HUDEP-2 (cell line): Measurements from ENCODE around the gene DUS1L.
A peak's percentile ranks its signal among the peaks of the same experiment; 100 is the strongest.

Experiments used
- DNase-seq, 76 experiments: peaks; one replicate each; lab custom pipeline; 2025; ENCODE audit not compliant: unreplicated experiment in 76 of 76; lab: John Stamatoyannopoulos, UW

The DUS1L gene

DNA sequence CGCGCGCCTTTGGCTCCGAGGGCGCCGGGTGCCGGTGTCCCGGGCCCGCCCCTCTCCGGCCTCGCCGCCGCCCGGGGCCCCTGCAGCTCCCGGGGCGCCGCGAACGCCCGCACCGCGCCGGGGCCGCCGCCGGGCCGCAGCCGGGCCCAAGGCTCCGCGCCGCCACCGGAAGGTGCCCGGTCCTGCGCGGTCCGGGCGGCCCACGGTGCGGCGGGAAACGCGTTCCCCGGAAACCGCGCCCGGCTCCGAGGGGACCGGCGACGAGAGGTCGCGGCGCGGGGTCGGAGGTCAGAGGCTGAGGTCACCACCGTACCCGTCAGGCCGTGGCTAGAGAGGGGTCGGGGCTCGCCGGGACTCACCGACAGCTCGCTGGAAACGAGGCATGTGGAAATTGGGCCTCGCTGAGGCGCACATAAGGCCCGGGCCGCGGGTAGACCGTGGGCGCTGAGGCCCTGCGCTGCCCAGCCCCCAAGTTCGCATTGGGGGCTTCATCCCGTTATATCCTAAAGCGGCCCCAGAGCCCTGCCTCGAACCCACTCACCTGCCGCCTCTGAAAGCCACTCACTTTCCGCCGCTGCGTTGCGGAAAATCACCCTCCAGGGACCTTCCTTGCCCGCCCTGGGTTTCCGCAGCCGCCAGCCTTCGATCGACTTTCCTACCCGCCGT, at the start of gene DUS1L:
DUS1L (minus strand) TSS at position 167 of the 666 bp plus-strand sequence. CDS start 745 bp downstream, outside the sequence.
- DNase-seq: peak in 57 of 76 experiments; percentile 4 to 71 (median 40)

DNA sequence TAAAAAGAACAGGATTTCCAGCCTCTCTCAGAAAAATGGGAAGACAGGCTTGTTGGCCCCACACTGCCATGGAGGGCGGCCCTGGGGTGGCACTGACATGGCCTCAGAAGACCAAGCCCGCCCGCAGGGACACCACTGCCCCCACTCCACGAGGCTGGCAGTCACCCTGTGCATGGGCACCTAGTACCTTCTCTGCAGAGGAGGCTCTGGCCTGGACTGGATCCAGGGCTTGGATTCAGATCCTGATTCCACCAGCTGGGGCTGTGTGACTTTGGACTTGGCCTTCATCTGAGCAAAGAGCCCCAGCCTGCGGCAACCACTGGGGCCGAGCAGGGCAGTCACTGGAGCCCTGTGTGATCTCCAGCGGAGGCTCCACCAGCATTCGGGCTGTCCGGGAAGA, 49.3 kb upstream of the DUS1L start:
- no peak for DNase-seq

DNA sequence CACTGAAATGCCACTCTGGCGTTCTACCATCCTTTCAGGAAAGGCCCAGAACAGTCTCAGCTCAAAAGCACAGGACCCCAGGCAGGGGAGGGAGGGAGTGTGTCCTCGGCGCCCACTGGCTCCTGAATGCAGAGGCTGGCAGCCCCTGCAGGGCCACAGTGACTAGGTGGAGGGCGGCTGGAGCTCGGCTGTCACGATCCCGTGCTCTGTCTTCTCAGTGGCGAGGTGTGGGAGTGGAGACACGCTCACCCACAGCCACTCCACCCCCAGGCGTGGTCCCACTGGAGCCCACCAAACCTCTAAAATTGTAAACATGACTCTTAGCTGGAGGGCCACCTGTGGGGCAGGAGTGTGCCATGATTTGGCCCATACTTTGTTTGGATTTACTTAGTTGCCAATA, 48.8 kb upstream of the DUS1L start:
- no peak for DNase-seq

DNA sequence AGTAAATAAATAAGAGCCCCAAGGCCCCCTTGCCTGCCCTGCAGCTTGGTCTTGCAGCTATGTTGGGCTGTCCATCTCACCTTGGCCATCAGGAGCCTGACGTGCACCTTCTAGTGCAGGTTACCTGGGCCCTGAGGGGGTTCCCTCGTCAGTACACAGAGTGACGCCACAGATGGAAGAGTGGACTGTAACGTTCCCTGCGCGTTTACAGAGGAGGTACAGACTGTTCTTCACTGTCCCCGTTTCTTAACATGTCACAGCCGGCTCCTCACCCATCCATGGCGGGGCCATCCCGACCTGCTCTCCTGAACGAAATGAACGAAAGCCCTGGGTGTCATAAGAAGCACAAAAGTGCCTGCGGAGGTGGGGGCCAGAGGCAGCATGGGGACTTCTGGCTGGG, 48.3 kb upstream of the DUS1L start:
- no peak for DNase-seq

DNA sequence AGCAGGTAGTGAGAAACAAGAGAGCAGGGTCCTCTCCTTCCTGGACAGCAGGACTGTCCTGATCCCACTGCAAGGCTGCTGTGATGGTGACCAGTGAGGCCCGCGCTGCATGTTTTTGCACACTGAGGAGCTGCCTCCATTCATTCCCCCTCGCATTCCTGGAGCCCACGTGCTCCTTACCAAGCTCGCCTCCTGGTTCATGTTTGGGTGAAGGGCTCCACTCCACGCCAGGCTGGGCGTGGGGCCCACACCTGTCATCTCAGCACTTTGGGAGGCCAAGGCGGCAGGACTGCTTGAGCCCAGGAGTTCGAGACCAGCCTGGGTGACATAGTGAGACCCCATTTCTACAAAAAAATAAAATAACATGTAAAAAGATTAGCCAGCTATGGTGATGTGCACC, 47.8 kb upstream of the DUS1L start:
- DNase-seq: no peak

DNA sequence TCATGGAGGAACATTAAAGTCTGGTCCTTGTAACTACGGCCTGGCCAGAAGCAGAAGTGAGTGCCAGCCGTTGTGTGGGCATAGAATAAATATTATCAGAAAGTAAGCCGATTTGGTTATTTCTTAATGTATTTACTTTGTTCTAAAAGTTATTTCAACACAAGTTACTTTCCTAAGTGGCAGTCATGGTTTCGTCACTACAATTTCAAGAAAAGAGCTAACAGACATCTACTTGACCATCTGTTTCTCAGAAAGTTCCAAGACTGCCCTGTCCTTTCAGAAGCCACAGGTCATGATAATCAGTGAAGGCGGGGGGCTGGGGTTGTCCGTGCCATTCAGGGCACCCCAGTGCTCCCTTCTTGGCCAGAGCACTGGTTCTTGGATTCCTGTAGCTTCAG, 47.3 kb upstream of the DUS1L start:
- DNase-seq: no peak

DNA sequence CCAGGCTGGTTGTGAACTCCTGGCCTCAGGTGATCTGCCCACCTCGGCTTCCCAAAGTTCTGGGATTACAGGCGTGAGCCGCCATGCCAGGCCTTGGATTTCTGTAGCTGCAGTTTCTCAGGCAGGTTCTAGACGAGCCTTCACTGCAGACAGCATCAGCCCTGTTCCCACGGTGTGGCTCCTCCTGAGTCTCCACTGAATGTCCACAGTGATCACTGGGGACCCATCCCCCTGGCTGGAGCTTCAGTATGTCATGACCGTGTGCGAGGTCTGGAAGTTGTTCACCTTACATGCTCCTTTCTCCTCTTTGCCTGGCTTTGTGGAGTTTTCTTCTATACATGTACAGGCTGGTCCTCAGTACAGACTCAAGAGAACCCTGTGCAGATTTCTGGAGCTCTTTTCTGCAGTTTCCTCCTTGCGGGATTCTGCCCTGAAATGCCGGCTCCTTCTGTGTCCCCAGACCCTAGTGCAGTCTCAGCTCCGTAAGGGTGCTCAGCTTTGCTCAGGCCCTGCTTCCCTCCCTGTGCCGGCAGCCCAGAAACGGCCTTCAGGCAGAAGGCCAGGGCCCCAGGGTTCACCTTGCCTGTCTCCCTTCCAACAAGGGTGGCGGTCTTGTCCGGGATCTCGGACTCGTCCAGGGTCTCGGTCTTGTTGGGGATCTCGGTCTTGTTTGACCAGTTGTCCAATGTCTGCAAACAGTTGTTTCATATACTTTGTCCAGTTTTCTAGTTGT, 46.7 kb upstream of the DUS1L start:
- DNase-seq: no peak

DNA sequence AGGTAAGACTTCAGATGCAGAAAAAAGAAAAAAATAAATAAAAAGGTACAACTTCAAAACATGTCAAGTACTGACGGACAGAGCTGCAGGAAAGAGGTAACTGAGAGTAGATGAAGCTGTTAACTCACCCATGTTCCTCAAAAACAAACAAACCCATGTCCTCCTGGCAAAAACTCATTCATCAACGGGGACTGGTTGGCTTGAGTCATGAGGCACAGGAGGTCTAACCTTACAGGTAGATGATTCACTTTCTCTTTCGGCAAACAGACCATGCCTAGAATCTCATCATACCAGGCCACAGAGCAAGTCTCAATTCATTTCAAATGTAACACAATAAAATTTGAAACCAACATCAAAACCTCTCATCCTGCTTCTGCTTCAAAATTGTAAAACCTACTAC, 44.7 kb upstream of the DUS1L start:
- no peak for DNase-seq

DNA sequence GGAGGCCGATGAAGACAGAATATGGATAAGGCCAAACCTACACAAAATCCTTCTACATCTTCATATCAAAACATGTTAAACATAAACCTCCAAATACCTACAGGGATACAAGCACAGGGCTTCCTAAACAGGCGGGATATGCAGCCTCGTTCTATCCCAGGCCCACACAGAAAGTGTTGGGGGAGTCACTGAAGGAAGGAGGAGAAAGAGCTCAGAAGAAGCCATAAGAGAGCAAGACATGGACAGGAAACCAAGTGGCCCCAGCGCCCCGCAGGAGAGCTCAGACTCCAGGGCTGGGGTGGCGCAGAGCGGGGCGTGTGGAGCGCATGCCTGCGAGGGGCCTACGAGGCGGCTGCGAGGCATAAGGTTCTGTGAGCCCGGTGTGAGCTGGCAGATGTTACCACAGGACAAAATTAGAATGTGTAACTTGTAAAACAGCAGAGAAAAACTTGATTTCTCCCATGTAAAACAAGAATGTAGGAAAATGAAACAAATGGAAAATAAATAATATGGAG, 43.4 kb upstream of the DUS1L start:
- DNase-seq: no peak

DNA sequence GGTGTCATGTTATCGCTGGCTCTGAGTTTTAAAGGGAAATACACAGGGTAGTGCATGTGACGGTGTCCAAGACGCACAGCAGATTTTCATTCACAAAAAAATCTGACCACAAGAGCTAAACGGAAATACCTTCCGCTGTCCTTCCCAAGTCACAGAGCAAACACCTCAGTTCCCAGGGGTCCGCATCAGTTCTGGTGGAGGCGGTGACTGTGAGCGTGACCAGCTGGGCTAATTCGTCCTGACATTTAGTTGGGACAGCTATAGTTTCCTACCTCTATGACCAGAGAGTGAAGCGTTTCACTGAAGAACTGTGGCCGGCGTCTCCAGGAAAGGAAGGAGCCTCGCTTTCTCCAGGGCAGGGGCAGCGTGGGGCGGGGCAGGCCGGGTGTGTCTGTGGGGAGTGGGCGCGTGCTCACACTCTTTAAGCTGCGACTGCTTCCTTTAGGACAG, 42.9 kb upstream of the DUS1L start:
- DNase-seq: no peak

DNA sequence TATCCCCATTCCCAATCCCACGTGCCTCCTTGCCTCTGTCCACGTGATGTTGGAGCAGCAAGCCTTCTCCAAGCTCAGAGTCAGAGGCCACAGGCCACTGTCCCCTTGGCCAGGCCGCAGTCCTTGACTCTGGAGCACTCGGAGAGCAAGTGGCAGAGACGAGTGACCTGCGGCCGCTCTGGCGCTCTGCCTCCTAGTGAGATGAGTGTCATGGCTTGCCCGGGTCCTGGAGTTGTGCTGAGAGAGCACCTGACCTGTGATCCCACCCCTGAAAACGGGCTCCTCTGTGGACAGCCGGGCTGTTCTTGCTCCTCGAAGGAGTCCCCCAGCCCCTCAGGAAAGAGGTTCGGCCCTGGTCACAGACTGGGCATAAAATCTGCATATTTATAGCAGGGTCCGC, 42.4 kb upstream of the DUS1L start:
- no peak for DNase-seq

DNA sequence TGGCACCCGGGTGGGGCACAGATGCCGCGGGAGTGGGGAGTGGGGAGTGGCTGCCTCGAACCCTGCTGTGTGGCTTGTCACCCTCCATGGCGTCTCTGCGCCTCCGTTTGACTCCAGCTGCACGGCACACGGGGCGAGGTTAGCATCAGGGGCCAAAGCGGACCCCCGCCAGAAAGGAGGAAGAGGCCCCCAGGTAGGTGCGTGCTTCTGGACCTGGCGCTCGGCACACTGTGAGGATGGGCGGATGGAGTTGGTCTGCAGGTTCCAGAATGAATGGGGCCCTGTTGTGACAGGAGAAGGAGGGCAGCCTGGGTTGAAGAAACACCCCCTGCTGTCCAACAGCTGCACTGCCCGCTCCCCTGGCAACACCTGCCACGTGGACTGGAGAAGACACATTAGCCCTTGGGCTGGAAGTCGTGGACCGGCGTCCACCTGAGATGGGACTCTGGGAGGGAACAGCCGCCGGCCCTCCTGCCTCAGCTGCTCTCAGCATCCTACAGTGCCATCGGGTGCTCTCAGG, 41.8 kb upstream of the DUS1L start:
- DNase-seq: peak in 9 of 76 experiments; percentile 5 to 31 (median 14)

DNA sequence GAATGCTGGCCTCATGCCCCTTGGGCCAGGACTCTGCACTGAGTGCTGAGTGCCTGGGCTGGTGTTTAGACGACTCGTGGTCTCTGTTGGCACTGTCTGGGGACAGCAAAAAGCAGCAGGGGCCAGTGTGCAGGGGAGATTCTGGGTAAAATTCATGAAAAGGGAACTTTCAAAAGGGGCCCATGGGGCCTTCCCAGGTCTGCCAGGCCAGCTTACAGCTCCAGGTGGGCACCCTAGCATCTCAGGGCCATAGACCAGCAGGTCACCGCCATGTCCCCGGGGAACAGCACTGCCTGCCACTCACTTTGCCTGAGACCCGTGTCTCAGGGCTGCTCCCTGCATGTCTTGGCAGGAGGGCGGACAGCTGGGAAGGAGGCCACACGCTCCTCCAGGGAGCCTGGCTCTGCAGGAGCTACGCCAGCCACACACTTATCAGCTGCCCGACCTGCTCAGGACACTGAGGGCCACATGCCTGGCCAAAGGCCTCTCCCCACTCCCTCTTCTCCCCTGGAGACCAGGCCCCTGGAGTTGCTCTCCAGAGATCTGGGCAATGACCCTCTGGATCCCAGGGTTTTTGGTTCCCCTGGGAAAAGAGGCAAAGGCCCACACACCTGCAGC, 41.2 kb upstream of the DUS1L start:
- DNase-seq: peak in 2 of 76 experiments; percentile 13 to 55

DNA sequence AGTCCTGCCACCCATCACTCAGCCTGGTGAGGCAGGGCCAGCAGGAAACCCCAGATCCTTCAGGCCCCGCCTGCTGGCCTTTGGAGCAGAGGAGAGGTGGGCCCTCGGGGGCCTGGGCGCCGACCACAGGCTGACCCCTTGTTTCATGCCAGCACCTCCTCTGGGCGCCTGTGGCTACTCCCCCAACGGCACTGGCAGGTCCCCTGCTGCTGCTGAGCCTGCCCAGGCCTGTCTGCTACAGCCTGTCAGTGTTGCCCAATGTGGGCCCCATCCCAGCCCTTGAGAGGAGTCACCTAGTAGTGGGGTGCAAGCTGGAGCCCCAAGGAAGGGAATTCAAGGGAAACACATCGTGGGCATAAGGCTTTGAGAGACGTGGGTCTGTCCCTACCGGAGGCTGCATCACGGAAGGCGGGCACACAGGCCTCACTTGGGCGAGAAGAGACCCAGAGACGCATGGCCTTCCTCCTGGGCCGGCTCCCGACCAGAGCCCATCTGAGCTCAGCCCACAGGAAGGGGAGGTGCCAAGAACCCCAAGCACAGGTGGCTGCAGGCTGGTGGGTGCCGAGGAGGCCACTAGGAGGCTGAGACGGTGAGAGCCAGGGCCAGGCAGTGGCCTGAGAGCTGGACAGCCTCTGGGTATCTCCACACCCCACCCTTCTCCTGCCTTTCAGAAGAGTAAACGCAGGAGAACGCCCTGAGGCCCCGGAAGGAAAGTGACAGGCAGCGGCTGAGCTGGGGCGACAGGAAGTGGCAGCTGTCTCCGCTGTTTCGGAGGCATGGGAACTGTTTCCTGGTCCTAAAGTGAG, 40.5 kb upstream of the DUS1L start:
- peak in 67 of 76 experiments; percentile 20 to 92 (median 56) for DNase-seq

DNA sequence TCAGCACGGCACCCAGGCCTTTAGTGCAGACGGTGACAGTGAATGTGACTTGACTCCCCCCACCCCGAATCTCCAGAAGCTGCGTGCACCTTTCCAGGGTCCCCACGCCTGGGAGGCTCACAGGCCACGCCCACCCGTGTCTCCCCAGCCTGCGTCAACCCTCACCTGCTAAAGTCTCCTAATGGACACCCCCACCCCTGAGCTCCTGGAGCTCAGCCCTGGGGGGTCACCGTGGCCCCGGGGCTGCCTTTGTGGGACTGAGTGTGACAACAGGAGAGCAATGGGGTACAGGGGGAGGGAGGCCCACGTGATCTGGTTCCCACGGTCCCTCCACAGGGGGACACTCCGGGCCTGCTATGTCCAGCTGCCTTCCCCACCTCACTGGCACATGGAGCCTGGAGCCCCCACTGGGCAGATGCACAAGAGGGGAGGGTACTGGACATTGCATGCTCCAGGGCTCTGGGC, 39.8 kb upstream of the DUS1L start:
- DNase-seq: no peak

DNA sequence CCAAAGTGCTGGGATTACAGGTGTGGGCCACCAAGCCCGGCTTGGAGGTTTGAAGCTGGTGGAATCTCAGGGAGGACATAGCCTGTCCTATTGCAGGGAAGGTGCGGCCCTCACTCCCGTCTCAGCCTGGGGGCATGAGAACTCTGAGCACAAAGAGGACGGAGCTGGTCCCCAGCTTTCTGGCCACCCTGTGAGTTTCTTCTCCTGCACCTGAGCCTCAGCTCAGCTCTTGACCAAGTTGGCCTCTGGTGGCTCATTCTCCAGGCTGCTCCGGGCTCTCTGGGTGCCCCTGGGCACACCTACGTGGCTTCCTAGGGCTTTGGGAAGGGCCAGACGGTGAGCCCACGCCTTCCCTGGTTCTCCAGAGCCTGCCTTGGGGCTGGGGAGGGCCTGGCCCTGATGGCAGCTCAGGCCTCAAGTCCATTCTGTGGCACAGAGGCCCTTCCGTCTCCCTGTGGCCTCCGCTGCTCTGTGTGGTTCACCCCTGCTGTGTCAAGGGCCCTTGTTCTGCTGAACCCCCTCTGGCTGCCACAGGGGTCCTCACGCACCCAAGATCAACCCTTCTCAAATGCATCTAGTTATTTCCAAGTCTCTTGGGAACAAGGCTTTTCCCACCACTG, 39.3 kb upstream of the DUS1L start:
- no peak for DNase-seq

DNA sequence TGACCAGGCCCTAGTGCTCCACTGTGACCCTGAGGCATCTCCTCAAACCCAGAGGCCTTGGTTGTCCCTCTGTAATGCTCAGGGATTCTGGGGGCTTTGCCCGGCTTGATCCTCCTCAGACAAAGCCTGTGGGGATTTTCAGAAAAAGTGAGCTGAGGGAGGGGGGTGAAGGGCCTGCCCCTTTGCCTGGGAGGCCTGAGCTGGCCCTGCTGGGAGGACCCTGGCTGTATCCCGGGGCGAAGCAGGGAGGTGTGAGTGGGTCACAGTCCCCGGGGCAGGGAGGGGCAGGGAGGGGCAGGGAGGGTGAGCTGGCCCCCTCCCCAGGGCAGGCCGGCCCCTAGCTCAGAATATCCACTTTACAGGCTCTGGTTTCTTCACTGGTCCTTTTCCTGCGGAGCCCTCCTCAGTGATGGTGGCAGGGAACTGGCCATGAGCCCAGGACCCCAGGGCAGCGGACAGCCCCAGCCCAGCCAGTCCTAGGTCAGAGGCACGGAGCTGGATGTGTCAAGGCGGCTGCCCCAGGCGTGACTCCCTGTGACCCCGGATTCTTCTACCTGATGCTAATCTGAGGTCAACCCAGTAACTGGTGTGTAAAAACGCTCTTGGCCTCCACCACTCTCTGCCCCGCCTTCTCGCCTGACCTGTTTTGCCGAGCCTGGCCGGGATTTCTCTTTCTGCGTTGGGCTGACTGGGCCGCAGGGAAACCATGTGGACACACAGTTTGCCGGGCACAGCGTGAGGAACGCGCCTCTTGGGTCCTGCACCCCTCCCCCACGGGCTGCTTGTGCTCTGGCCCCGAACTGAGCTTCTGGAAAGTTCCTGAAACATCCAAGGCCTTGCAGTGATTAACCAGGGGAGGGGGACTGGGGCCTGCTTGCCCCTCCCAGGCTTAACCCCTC, 38.2 kb upstream of the DUS1L start:
- DNase-seq: no peak

DNA sequence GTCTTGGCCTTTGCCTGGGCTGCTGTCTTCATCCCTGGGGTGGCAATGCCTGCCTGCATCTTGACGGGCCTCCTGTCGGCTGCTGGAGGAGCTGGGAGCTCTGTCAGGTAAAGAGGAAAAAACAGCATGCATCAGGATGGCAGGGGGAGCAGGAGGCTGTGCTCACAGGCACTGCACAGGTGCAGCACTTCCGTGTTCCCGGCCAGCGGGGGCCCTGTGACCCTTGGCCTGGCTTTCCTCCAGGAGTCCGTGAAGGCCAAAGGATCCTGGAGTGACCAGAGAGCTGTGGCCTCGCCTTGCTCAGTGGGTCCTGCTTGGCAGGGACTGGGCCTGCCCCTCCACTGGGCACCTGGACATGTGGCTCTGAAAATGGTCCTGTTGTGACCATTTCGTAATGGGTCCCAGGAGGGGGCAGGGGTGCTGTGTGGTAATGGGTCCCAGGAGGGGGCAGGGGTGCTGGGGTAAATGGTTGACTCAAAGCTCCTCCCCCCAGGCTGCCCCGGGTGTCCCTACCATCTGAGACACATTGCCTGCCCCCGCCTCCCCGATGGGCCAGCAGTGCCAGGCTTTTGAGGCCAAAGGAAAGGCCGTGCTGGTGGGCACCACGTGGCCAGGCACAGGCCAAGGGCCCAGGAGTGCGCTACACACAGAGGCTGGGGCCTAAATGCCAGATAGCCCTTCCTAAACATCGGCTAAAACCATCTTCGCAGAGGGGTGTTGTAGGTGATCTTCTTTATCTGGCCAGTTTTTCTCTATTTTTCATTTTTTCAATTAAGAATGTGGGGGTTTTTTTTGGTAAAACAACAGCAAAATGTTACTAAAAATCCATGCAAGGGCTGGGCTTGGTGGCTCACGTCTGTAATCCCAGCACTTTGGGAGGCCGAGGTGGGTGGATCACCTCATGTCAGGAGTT, 36.4 kb upstream of the DUS1L start:
- no peak for DNase-seq
